Activated T-cell treated with anti-CD3 and anti-CD28 coated beads, Interleukin-2, amount 50 U/mL, for 48 hours (primary cell): ENCODE measurements around the gene SH3RF3.

Source experiments
- DNase-seq, 2 experiments: peaks; one replicate each; pipeline ENCODE4 v3.0.0-alpha.2; 2020

Gene SH3RF3

GRCh38 chr2:109344270-109344805 lies 215.3 kb downstream of the SH3RF3 start:
- no peak for DNase-seq

- no peak for DNase-seq
These were observed 216.1 kb downstream of the SH3RF3 start for GRCh38 chr2:109345091-109345490.

DNA sequence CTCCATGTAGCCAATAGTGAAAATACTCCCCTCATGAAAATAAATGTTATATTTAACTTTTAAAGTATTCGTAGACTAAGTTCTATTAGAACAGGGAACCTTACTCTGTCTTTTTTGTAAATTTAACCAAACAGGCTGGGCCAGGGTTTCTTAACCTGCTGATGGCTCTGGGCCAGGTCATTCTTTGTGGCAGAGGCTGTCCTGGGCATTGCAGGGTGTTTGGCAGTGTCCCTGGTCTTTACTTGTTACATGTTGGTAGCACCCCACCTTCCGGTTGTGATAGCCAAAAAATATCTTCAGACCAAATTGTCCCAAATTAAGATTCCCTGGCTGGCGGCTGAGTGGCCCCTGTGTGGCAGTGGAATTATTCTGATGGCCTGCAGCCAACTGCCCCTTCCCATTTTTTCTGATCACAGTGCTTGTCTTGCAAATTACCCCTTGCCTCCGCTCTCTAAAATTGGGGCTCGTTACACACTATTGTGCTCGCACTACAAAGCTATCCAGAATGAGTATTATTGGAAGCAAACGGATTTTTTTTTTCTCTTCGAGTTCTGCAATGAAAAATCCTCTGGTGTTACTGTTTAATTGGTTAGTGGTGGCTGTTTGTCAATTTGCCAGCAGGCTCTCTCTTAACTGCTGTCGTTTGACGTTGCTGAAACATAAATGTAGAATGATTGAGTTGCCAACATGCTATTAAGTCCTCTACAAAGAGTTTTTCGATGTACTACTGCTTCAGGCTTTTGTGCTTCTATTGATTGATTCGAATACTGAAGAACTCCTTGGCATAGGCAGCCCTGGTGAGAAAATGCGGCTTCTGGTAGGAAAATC lies 216.9 kb downstream of the SH3RF3 start:
- no peak for DNase-seq

- DNase-seq = no peak
These were observed 217.7 kb downstream of the SH3RF3 start for GRCh38 chr2:109346601-109347228.

- DNase-seq = no peak
These were observed 218.6 kb downstream of the SH3RF3 start for GRCh38 chr2:109347626-109348025.

DNA sequence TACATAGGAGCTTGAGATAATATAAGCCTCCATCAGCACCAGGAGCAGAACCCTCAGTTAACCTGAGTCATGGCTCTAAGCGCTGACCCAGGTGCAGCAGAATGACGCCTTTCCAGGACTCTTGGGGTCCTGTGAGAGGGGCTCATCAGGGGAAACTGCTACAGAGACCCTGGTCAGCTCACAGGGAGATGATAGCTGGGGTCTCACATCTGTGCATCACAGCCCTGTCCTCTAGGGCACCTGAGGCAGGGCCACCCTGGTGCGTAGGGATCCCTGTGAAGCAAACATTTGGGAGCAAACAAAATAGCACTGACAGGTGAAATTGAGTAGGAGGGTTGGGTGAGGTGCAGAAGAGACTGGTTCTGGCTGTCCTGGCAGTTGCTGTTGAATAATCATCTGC lies 219.2 kb downstream of the SH3RF3 start:
- DNase-seq = no peak

DNA sequence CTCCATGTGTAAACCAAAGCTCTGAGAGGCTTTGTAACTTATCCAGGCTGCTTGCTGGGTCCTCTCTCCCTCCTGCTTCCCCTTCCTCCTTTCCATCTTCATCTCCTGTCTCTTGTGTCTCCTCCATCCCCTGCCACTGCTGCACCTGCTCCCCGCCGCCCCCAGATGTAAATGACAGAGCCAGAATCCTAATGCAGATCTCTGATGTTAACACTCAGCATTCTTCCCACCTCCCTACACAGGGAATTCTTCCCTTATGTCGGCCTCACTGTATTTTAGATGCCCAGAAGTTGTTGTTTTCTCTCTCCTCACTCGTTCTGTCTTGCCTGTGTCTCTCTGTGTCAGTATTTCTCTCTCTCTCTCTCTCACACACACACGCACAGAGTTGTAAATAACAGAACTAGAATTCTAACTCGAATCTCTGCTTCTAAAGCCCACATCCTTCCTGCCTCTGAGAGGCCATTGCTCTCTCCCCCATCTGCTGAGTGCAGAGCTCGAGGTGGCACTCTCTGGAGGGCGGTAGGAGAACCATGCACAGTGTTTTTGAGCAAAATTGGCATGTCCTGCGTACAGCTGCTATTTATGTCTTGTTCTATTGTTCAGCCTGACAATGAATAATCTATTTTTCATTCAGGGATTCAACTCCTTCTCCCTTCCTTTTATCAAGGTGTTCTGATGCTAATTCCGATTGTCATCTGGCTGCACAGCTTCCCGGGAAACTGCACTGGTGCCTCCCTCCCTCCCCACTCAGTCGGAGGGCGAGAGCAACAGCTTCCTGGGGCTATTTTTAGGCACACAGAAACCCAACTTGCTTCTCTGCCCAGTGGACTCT lies 219.9 kb downstream of the SH3RF3 start:
- no peak for DNase-seq

GRCh38 chr2:109349503-109350465 lies 220.8 kb downstream of the SH3RF3 start:
- DNase-seq = no peak

DNA sequence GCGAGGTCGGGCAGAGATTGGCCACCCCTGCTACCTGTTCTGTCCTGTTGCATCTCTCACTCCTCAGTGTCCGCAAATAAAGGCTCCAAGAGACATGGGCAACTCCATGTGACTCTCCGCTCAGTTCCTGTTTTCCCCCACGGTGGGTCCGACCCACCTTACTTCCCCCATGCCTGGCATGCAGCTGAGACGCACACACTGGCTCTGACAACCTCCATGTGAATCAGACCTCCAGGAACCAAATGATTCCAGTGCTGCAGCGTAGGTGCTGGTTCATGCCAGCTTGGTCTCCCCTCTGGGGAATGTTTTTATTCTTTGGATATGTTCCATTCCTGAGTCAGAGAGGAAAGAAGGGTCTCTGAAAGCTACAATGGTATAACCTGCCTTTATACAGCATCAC lies 221.5 kb downstream of the SH3RF3 start:
- no peak for DNase-seq

GRCh38 chr2:109351164-109351756 lies 222.3 kb downstream of the SH3RF3 start:
- DNase-seq = no peak

DNA sequence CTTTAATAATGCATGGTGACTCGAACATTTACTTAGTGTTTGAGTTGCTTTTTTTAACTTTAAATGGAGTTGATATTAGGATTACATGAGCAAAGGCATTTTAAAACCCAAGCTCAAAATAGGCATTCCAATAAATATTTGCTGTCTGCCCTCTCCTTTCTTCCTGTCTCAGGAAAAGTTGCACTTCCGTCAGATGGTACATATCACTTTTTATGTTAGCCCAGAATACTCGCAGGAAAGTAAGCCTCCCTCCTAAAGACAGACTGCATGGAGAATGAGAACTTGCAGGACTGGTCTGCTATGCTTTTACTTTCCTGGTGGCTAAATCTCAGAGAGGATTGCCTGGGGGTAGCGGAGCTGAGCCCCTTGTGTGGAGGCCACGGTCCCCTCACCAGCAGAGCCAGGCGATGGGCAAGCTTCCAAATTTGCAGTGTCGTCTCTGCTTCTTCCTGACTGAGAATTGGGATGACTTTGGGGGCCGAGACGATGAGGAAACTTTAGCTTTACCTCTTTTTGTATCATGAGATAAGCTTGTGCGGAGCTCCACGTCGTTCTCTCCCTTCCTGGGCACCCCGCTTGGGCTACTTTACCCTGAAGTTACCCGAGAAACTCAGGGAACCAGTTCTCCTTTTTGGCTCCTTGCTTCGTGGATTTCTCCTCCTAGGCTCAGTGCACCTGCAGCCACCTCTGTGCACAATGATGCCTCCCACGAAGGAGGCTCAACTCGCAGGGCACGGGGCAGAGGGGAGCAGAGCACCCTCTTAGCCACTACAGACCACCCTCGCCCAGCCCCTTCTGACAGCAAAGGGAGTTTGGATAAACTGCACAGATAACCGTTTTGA lies 223.3 kb downstream of the SH3RF3 start:
- DNase-seq = no peak

- no peak for DNase-seq
These were observed 224.1 kb downstream of the SH3RF3 start for GRCh38 chr2:109352898-109353689.

DNA sequence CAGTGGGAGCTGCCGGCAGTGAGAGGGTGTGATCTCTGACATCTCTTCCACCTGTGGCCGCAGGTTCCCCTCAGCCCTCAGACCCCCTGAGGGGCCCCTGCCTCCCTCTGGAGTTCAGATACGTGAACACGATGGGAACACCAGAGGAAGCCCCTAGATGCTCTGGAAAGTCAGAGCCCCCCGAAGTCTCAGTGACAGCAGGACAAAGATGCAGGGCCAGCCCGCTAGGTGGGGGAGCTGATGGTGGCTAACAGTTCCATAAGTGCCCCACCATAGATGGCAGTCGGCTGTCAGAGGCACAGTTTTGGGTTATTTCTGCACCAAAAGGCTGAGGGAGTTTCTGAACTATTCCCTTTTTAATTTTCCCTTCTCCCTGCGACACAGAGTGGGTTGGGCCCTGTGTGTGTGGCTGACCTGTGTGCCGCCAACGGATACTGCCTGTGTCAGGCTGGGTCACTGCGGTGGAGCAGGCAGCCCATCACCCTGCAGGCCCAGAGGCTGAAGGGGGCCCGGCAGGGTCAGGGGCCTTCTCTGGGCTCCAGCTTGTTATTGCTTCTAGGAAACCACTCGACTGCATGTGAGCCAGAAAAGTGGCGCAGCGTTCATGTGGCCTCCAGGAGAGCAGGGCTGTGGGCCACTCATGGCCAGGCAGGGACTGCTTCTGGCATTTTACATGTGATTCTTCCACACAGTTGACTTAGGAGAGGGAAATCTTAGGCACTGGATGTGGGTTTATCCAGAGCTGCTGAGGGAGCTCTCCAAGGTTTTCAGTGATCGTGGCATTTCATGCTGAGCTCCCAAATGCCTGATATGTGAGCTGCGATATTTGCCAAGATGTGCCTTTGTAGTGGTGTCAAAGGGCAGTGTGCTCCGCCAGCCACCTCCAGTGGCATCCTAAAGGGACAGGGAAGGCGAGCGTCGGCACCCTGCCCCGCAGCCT lies 225.1 kb downstream of the SH3RF3 start:
- DNase-seq = no peak

DNA sequence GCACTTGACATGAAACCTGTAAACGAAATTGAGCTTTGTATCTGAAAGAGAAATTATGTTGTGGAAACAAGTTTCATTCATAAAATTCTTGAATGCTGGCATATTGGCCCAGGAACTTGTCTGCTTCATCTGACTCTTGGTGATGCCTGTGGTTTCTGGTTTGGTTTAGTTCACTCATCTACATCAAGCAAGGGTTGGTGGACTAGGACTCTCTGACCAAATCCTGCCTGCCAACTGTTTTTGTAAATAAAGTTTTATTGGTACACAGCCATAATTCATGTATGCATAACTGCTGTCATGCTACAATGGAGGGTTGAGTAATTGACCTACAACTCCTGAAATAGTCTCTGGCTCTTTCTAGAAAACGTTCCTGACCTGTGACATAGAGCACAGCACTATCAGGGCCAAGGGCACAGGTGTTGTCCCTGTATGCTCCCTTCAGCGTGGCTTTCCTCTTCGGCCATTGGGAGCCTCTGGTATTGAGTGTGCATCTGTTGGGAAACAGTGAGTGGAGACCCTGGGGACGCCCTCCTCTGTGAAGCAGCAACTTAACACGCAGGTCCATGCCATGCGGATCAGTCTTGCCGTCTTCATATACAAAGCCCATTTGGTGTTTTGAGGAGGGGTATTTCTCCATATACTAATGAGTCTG lies 226.3 kb downstream of the SH3RF3 start:
- no peak for DNase-seq

- DNase-seq = no peak
These were observed 227.5 kb downstream of the SH3RF3 start for GRCh38 chr2:109356324-109357035.

- DNase-seq = no peak
These were observed 235.2 kb downstream of the SH3RF3 start for GRCh38 chr2:109364217-109364616.

DNA sequence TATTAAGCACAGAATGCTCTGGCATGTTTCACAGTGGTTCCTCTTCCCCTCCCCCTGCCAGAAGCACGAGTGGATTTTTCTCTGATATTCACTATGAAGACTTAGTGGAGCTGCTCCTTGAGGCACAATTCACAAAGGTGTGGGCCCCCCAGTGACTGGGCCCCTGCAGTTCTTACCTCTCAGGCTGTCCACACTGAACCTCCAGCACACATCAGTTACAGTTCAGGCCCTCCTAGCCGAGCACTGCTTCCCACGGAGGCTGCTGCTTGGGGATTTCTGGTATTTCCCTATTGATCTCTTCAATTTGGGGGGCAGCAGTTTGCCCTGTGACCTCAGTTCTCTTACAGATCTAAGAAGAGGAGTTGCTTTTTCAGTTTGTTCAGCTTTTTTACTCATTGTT lies 236.1 kb downstream of the SH3RF3 start:
- DNase-seq = no peak
